ENCODE data around the gene INVS.
"Not testable (repeated sequence)": the region's sequence is repeated elsewhere in the genome, so short reads cannot be mapped to it uniquely, and the experiment has no call there.

INVS gene

GRCh38 chr9:100229136-100229535 is 130.1 kb downstream of the INVS start:
- DNase-seq (ENCODE audit: low read depth in 1 of 2, low spot score in 1 of 2): no peak
- TF ChIP-seq JUND (IDR thresholded peaks at IDR 0.05; ENCODE audit: low read depth): no peak
- in situ Hi-C loops (cut with HindIII; ENCODE audit: low pct_unique_long_range_greater_than_20kb, low sequenced_read_pairs): no loop called here

- in situ Hi-C loops (cut with HindIII; ENCODE audit: low pct_unique_long_range_greater_than_20kb, low sequenced_read_pairs): no loop called here
- no peak for DNase-seq (ENCODE audit: low read depth in 1 of 2, low spot score in 1 of 2)
- no peak for TF ChIP-seq JUND (IDR thresholded peaks at IDR 0.05; ENCODE audit: low read depth)
Observed at GRCh38 chr9:100229561-100229960, 130.5 kb downstream of the INVS start.

GRCh38 chr9:100236986-100237385 is 137.9 kb downstream of the INVS start:
- in situ Hi-C loops (cut with HindIII; ENCODE audit: low pct_unique_long_range_greater_than_20kb, low sequenced_read_pairs); DNase-seq (ENCODE audit: low read depth in 1 of 2, low spot score in 1 of 2): not testable (repeated sequence)

GRCh38 chr9:100240512-100240911 is 141.5 kb downstream of the INVS start:
- no peak for DNase-seq (ENCODE audit: low read depth in 1 of 2, low spot score in 1 of 2)
- in situ Hi-C loops (cut with HindIII; ENCODE audit: low pct_unique_long_range_greater_than_20kb, low sequenced_read_pairs): no loop called here
- TF ChIP-seq JUND (IDR thresholded peaks at IDR 0.05; ENCODE audit: low read depth): no peak

- TF ChIP-seq JUND (IDR thresholded peaks at IDR 0.05; ENCODE audit: low read depth): no peak
- DNase-seq (ENCODE audit: low read depth in 1 of 2, low spot score in 1 of 2): peak in 1 of 2 experiments; percentile 0
- in situ Hi-C loops (cut with HindIII; ENCODE audit: low pct_unique_long_range_greater_than_20kb, low sequenced_read_pairs): no loop called here
Observed at GRCh38 chr9:100267211-100267610, 168.2 kb downstream of the INVS start.

- no peak for TF ChIP-seq JUND (IDR thresholded peaks at IDR 0.05; ENCODE audit: low read depth)
- in situ Hi-C loops (cut with HindIII; ENCODE audit: low pct_unique_long_range_greater_than_20kb, low sequenced_read_pairs): no loop called here
- DNase-seq (ENCODE audit: low read depth in 1 of 2, low spot score in 1 of 2): no peak
Observed at GRCh38 chr9:100268271-100268670, 169.2 kb downstream of the INVS start.

- TF ChIP-seq JUND (IDR thresholded peaks at IDR 0.05; ENCODE audit: low read depth): no peak
- no peak for DNase-seq (ENCODE audit: low read depth in 1 of 2, low spot score in 1 of 2)
- in situ Hi-C loops (cut with HindIII; ENCODE audit: low pct_unique_long_range_greater_than_20kb, low sequenced_read_pairs): no loop called here
Observed at GRCh38 chr9:100269656-100270055, 170.6 kb downstream of the INVS start.

- DNase-seq (ENCODE audit: low read depth in 1 of 2, low spot score in 1 of 2): no peak
- in situ Hi-C loops (cut with HindIII; ENCODE audit: low pct_unique_long_range_greater_than_20kb, low sequenced_read_pairs): no loop called here
- no peak for TF ChIP-seq JUND (IDR thresholded peaks at IDR 0.05; ENCODE audit: low read depth)
Observed at GRCh38 chr9:100277166-100277979, 178.3 kb downstream of the INVS start.

- in situ Hi-C loops (cut with HindIII; ENCODE audit: low pct_unique_long_range_greater_than_20kb, low sequenced_read_pairs): no loop called here
- DNase-seq (ENCODE audit: low read depth in 1 of 2, low spot score in 1 of 2): no peak
- no peak for TF ChIP-seq JUND (IDR thresholded peaks at IDR 0.05; ENCODE audit: low read depth)
Observed at GRCh38 chr9:100281066-100281465, 182.0 kb downstream of the INVS start.

GRCh38 chr9:100281676-100282387 is 182.8 kb downstream of the INVS start:
- in situ Hi-C loops (cut with HindIII; ENCODE audit: low pct_unique_long_range_greater_than_20kb, low sequenced_read_pairs): no loop called here
- no peak for TF ChIP-seq JUND (IDR thresholded peaks at IDR 0.05; ENCODE audit: low read depth)
- DNase-seq (ENCODE audit: low read depth in 1 of 2, low spot score in 1 of 2): no peak

- DNase-seq (ENCODE audit: low read depth in 1 of 2, low spot score in 1 of 2): no peak
- in situ Hi-C loops (cut with HindIII; ENCODE audit: low pct_unique_long_range_greater_than_20kb, low sequenced_read_pairs): no loop called here
- TF ChIP-seq JUND (IDR thresholded peaks at IDR 0.05; ENCODE audit: low read depth): no peak
Observed at GRCh38 chr9:100282388-100282719, 183.3 kb downstream of the INVS start.

GRCh38 chr9:100284247-100284646 is 185.2 kb downstream of the INVS start:
- TF ChIP-seq JUND (IDR thresholded peaks at IDR 0.05; ENCODE audit: low read depth): no peak
- in situ Hi-C loops (cut with HindIII; ENCODE audit: low pct_unique_long_range_greater_than_20kb, low sequenced_read_pairs): no loop called here
- no peak for DNase-seq (ENCODE audit: low read depth in 1 of 2, low spot score in 1 of 2)

GRCh38 chr9:100285080-100285479 is 186.0 kb downstream of the INVS start:
- in situ Hi-C loops (cut with HindIII; ENCODE audit: low pct_unique_long_range_greater_than_20kb, low sequenced_read_pairs): no loop called here
- DNase-seq (ENCODE audit: low read depth in 1 of 2, low spot score in 1 of 2): no peak
- no peak for TF ChIP-seq JUND (IDR thresholded peaks at IDR 0.05; ENCODE audit: low read depth)

Data from T47D (cell line).